Ishikawa (cell line): ENCODE results near the gene PSMA1.

Experiments
- CEBPB ChIP-seq: IDR thresholded peaks from 2 replicates; pipeline ENCODE4 v1.6.1; 2012
- CREB1 ChIP-seq: IDR thresholded peaks from 2 replicates; pipeline ENCODE4 v1.6.1; 2012; ENCODE audit warnings: low read depth
- EGR1 ChIP-seq: IDR thresholded peaks from 2 replicates; pipeline ENCODE4 v1.6.1; 2012
- EP300 ChIP-seq: IDR thresholded peaks from 2 replicates; pipeline ENCODE4 v1.6.1; 2012; ENCODE audit warnings: borderline replicate concordance
- FOXM1 ChIP-seq: IDR thresholded peaks from 2 replicates; pipeline ENCODE4 v1.6.1; 2012; ENCODE audit warnings: low read depth, borderline replicate concordance
- NFIC ChIP-seq: IDR thresholded peaks from 2 replicates; pipeline ENCODE4 v1.6.1; 2012
- RAD21 ChIP-seq: IDR thresholded peaks from 2 replicates; pipeline ENCODE4 v1.6.1; 2012; ENCODE audit warnings: low read depth
- TAF1 ChIP-seq: IDR thresholded peaks from 2 replicates; pipeline ENCODE4 v1.6.1; 2012; ENCODE audit warnings: low read depth, mild to moderate bottlenecking
- TCF12 ChIP-seq: IDR thresholded peaks from 2 replicates; pipeline ENCODE4 v1.6.1; 2012; ENCODE audit warnings: low read depth
- TEAD4 ChIP-seq: IDR thresholded peaks from 2 replicates; pipeline ENCODE4 v1.6.1; 2012
- YY1 ChIP-seq: IDR thresholded peaks from 2 replicates; pipeline ENCODE4 v1.6.1; 2012; ENCODE audit warnings: low read depth
- ZBTB7A ChIP-seq: IDR thresholded peaks from 2 replicates; pipeline ENCODE4 v1.6.1; 2012; ENCODE audit warnings: low read depth
- TF ChIP-seq, protein P1 (sequence below): IDR thresholded peaks from 2 replicates; pipeline ENCODE4 v1.6.1; 2012
- TF ChIP-seq, protein P2 (sequence below): IDR thresholded peaks from 2 replicates; pipeline ENCODE4 v1.6.1; 2012; ENCODE audit warnings: low read depth, mild to moderate bottlenecking
- TF ChIP-seq, protein P3 (sequence below): IDR thresholded peaks from 2 replicates; pipeline ENCODE4 v1.6.1; 2012

Gene PSMA1

DNA sequence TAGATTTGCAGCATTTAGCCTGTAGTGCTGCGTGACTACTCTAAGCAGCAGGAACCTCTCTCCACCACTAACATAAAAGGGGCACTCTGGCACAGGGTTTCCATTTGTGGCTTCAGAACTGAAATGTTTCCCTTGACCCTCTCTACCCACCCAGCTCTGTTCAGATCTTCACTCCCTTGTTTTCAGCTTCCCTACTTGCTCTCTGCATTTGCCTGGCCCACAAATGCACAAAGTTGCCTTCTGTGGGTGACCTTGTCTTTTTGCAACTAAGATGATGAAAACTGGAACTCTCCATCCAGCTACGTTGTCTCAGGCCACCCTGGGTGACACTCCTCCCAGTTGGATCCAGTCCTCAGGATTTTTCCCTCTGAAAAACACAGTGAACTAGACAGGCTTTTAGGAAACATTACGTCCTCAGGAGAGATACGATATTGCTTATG, 19.8 kb upstream of the PSMA1 start:
- no peak for TF ChIP-seq NFIC
- TF ChIP-seq TAF1 = no peak

DNA sequence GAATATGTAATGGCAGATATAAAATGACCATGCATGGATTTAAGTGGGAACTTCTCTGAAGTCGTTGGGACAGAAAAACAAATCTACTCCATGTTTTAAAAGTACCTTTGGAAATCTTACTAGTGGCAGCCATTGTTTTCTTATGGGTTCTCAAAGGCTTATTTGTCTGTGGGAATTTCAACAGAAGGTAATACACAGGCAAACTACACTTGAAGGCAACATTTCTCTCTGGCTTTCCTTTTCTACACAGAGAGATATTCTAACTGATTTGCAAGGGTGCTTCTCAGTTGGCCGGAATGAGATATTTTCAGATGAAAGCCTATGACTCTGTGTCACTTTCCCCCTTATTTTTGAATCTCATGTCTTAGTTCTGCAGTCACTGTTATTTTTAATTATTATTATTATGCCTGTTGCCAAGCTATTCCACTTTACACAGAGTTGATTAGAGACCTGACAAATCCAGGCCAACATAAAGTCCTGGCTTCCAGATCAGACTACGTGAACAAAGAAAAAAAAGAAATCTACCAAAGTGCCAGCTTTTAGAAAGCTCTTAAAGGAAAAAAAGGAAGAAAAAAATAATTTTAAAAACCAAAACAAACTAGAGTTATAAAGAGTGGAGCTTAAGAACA, 18.9 kb upstream of the PSMA1 start:
- TF ChIP-seq, protein P1, sequence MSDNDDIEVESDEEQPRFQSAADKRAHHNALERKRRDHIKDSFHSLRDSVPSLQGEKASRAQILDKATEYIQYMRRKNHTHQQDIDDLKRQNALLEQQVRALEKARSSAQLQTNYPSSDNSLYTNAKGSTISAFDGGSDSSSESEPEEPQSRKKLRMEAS = no peak
- TF ChIP-seq TCF12 = no peak
- no peak for TF ChIP-seq FOXM1

DNA sequence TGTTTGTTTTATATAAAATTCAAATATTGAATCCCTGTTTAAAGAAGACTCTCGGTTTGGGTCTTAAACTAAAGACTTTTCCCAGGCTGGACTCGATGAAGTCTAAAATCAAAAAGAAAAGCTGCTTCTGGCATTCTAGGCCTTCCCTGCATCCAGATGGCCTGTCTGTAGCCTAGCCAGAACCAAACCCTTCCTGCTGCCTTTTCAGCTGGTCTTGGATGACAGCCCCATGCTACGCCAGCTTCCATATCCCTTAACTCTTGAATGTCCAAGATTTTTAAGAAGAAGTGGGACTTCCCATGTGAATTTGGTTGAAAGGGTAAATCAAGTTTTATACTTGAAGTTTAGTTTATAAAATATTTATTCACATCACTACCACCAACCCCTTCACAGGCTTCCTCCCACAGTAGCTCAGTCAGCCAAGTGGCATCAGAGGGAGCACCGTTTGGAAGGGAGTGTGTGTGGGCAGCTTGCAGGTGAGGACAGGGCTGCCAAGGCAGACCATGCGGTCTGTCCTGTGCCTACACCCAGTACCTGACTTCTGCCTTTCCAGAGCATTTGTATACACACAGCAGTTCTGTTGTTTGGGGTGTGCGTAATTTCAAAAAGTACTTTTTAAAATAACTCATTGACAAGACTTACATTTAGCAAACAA, 18.2 kb upstream of the PSMA1 start:
- no peak for TF ChIP-seq YY1
- no peak for TF ChIP-seq RAD21
- TF ChIP-seq TEAD4 = no peak
- no peak for TF ChIP-seq TCF12
- TF ChIP-seq, protein P2, sequence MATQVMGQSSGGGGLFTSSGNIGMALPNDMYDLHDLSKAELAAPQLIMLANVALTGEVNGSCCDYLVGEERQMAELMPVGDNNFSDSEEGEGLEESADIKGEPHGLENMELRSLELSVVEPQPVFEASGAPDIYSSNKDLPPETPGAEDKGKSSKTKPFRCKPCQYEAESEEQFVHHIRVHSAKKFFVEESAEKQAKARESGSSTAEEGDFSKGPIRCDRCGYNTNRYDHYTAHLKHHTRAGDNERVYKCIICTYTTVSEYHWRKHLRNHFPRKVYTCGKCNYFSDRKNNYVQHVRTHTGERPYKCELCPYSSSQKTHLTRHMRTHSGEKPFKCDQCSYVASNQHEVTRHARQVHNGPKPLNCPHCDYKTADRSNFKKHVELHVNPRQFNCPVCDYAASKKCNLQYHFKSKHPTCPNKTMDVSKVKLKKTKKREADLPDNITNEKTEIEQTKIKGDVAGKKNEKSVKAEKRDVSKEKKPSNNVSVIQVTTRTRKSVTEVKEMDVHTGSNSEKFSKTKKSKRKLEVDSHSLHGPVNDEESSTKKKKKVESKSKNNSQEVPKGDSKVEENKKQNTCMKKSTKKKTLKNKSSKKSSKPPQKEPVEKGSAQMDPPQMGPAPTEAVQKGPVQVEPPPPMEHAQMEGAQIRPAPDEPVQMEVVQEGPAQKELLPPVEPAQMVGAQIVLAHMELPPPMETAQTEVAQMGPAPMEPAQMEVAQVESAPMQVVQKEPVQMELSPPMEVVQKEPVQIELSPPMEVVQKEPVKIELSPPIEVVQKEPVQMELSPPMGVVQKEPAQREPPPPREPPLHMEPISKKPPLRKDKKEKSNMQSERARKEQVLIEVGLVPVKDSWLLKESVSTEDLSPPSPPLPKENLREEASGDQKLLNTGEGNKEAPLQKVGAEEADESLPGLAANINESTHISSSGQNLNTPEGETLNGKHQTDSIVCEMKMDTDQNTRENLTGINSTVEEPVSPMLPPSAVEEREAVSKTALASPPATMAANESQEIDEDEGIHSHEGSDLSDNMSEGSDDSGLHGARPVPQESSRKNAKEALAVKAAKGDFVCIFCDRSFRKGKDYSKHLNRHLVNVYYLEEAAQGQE = no peak
- no peak for TF ChIP-seq CEBPB
- TF ChIP-seq, protein P3, sequence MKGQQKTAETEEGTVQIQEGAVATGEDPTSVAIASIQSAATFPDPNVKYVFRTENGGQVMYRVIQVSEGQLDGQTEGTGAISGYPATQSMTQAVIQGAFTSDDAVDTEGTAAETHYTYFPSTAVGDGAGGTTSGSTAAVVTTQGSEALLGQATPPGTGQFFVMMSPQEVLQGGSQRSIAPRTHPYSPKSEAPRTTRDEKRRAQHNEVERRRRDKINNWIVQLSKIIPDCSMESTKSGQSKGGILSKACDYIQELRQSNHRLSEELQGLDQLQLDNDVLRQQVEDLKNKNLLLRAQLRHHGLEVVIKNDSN = no peak

DNA sequence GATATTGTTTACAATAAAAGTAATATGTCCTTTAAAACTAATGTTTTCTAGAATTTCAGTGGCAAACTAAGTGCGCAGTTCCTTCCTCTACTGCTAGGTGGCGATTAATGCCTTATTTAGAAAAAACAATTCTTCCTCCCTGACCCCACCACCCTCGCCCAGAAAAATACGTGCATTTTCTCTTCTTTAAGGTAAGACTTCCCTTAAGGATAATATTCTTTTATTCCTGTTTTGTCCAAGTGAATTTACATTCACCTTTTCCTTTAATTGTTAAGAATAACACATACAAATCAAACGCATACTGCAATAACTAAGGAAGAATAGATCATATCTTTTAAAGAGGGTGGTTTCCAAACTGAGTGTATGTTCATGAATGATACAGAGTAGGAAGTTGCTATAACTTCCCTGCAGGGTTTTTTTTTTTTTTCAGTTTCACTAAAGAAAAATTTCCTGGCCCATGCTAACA, 17.0 kb upstream of the PSMA1 start:
- TF ChIP-seq RAD21 (peak; percentile 83), TAF1 (no peak)

DNA sequence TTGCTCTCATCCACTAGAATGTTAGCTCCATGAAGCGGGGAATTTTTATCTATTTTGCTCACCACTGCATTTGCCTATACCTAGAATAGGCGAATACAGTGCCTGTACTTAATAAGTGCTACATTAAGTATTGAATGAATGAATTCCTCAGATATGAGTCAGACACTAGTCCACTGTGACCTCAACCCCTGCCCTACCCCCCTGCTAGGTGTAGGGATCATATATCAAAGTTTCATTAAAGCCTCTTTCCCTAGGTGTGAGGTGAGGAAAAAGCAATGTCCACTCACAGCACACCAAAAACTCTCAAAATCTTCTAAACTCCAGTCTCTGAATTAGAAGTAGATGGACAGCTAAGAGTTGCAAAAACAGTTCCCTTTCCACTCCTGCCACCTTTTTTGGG, 9.8 kb upstream of the PSMA1 start:
- TF ChIP-seq TCF12 = 0 out of 2 replicates have a peak, but pooled peaks have one; percentile 48
- TF ChIP-seq CEBPB = no peak
- TF ChIP-seq TEAD4 = peak; percentile 72
- peak; percentile 49; the same call in 1 of the 2 replicates for TF ChIP-seq EP300

DNA sequence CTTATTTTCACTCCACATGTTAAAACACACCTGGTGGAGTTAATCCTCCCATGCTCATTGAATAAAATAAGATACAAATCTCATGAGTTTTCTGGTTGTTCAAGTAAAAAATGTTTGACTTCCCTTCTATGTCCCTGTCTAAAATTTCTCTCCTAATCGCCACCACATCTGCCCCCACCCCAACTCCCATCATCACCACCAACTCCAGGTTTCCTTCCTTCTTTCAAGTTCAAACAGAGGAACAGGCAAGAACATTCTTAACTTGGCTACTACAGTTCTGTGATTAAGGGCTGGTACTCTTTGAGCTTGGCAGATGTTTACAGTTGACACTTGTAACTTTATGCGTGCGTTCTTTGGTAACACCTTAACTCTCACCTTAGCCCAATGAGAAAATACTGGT, 9.1 kb upstream of the PSMA1 start:
- TF ChIP-seq EGR1 (no peak), FOXM1 (no peak), NFIC (no peak), TEAD4 (no peak), TAF1 (no peak), ZBTB7A (no peak), CEBPB (no peak), RAD21 (no peak), YY1 (no peak), TCF12 (no peak), EP300 (no peak), CREB1 (no peak)
- TF ChIP-seq, protein P3 = no peak
- TF ChIP-seq, protein P1 = no peak
- TF ChIP-seq, protein P2 = no peak

DNA sequence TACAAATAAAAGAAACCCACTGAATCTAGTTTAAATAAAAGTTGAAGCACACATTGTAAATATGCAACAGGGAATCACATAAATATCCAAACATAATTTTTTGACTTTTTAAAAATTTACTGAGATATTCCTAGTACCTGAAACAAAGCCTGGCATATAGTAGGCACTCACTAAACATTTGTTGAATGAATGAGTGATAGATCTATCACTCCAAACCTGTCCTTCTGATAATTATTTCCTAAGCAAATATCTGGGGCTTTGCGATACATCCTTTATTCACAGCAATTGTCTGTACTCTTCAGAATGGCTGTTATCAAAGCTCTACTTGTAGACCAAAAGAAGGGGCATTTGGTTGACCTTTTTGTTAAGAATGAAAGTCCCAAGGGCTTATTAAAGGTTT, 2.6 kb upstream of the PSMA1 start:
- TF ChIP-seq EP300 (no peak), EGR1 (no peak), TEAD4 (no peak), TAF1 (no peak), ZBTB7A (no peak), CEBPB (no peak), NFIC (no peak), CREB1 (no peak), RAD21 (no peak)
- TF ChIP-seq, protein P3 = no peak
- TF ChIP-seq, protein P2 = no peak
- TF ChIP-seq, protein P1 = no peak
